ENCODE measurements around the gene RNF150. TPM values are rescaled to one million over a fixed set of nuclear protein-coding genes. Genes with fewer than 3 reads are reported as not detected.

Gene RNF150
- total RNA-seq, 4 donors from 2014 or later = 33.1 to 53.3 (median 43.6) TPM

DNA sequence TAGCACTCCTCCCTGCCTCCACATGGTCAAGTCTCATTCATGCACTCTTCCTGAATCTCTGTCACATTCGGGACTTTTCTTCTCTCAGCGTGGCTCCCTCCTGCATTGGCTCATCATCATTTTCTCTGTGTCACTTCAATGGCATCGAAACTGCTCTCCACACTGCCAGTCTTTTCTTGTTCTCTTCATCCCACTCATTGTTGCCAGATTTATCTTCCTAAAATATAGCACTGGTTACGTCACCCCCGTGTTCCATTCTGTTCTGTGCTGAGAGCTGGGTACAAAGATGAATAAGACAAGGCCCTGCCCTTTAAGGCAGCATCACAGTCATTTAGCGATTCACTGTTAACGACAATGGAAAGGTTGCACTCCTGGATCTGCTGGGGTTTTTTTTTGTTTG is 202.7 kb downstream of the RNF150 start:
- Histone ChIP-seq H3K27ac (replicated peaks in 1 of 4) (peak overlapping the region in 2 of 4 donors; percentile 61 to 66), H3K4me3 (no peak overlapping the region), H3K36me3 (peaks cover 0 to 1% (median 0%) of the 10 kb centered on the region in 4 donors), H3K4me1 (peaks cover 29 to 56% (median 48%) of the 10 kb centered on the region in 4 donors), H3K27me3 (no peaks in the 10 kb centered on the region), H3K9me3 (no peaks in the 10 kb centered on the region)
- WGBS = 52% methylated on average over 7 of the region's 7 CpGs
- no peak for DNase-seq (ENCODE audit: extremely low spot score)
- no peak for TF ChIP-seq POLR2A (IDR thresholded peaks at IDR 0.05; ENCODE audit: low read depth)
- TF ChIP-seq POLR2AphosphoS5 (IDR thresholded peaks at IDR 0.05) = peak; percentile 37 to 68
- TF ChIP-seq, protein P1, sequence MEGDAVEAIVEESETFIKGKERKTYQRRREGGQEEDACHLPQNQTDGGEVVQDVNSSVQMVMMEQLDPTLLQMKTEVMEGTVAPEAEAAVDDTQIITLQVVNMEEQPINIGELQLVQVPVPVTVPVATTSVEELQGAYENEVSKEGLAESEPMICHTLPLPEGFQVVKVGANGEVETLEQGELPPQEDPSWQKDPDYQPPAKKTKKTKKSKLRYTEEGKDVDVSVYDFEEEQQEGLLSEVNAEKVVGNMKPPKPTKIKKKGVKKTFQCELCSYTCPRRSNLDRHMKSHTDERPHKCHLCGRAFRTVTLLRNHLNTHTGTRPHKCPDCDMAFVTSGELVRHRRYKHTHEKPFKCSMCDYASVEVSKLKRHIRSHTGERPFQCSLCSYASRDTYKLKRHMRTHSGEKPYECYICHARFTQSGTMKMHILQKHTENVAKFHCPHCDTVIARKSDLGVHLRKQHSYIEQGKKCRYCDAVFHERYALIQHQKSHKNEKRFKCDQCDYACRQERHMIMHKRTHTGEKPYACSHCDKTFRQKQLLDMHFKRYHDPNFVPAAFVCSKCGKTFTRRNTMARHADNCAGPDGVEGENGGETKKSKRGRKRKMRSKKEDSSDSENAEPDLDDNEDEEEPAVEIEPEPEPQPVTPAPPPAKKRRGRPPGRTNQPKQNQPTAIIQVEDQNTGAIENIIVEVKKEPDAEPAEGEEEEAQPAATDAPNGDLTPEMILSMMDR (IDR thresholded peaks at IDR 0.05) = no peak
- TF ChIP-seq EP300 (IDR thresholded peaks at IDR 0.05) = peak; percentile 50
- intact Hi-C loops (cut with DNase I) = no loop called here

DNA sequence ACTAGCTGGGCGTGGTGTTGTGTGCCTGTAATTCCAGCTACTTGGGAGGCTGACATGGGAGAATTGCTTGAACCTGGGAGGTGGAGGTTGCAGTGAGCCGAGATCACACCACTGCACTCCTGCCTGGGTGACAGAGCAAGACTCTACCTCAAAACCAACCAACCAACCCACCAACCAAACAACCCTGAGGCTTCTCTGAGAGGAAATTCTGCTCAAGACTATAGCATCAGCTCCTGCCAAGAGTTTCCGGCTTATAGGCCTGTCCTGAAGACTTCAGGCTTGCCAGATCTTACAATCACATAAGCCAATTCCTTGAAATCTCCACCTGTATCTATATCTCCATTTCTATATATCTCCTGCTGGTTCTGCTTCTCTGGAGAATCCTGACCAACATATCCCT is 203.3 kb downstream of the RNF150 start:
- no peaks in the 10 kb centered on the region for H3K9me3 ChIP-seq
- no peak for DNase-seq (ENCODE audit: extremely low spot score)
- no peak for TF ChIP-seq POLR2A (IDR thresholded peaks at IDR 0.05; ENCODE audit: low read depth)
- TF ChIP-seq, protein P1 (IDR thresholded peaks at IDR 0.05) = no peak
- no peak for TF ChIP-seq EP300 (IDR thresholded peaks at IDR 0.05)
- TF ChIP-seq POLR2AphosphoS5 (IDR thresholded peaks at IDR 0.05) = no peak
- no peak overlapping the region for H3K4me3 ChIP-seq
- 100% methylated on average over 2 of the region's 3 CpGs for WGBS
- peaks cover 0 to 6% (median 0%) of the 10 kb centered on the region in 4 donors for H3K36me3 ChIP-seq
- no peaks in the 10 kb centered on the region for H3K27me3 ChIP-seq
- intact Hi-C loops (cut with DNase I) = no loop called here
- peaks cover 31 to 56% (median 48%) of the 10 kb centered on the region in 4 donors for H3K4me1 ChIP-seq
- peak overlapping the region in 2 of 4 donors; percentile 61 to 66 for H3K27ac ChIP-seq (replicated peaks in 1 of 4)

DNA sequence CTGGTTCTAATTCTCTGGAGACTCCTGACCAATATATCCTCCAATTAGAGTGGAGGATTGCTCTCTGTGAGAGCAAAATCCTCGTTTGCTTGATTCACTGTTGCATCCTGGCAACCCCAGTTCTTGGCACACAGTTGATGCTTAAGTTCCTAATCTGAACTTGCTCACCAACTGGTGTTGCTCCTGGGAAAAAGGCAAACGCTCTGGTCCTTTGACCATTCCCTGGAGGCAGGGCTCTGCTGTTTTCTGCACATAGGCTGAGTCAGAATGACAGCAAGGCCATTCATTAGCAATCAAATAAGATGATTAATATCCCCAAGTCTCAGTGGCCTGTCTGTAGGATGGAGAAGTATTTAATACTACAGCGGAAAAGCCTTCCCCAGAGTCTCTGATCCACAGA is 204.4 kb downstream of the RNF150 start:
- no peaks in the 10 kb centered on the region for H3K27me3 ChIP-seq
- peaks cover 23 to 50% (median 41%) of the 10 kb centered on the region in 4 donors for H3K4me1 ChIP-seq
- DNase-seq (ENCODE audit: extremely low spot score) = no peak
- peaks cover 0 to 10% (median 2%) of the 10 kb centered on the region in 4 donors for H3K36me3 ChIP-seq
- WGBS = 35% methylated on average over 3 of the region's 3 CpGs
- H3K9me3 ChIP-seq = no peaks in the 10 kb centered on the region
- intact Hi-C loops (cut with DNase I) = loop anchor here (10.0 kb wide), 1 partner anchor 64 kb away; no protein-coding TSS in a partner anchor
- H3K27ac ChIP-seq (replicated peaks in 1 of 4) = peak overlapping the region in 1 of 4 donors; percentile 6
- TF ChIP-seq POLR2A (IDR thresholded peaks at IDR 0.05; ENCODE audit: low read depth) = no peak
- no peak for TF ChIP-seq EP300 (IDR thresholded peaks at IDR 0.05)
- H3K4me3 ChIP-seq = no peak overlapping the region

DNA sequence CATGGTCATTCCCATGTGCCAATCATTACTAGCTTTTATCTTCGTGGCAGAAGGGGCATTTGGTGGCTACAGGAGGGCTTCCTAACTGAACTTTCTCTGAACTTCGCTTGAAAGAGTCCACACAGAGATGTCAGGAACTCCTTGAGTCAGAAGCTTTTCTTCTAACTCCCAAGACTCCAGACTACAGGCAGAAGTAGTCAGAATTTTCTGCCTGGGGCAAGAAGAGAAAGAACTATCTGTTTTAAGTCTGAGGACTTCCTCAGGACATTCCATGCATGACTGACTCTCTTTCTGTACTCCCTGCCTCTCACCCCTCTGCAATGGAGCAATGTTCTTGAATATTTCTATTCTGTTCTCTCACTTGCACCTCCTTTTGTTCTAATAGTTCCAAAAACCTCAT is 206.6 kb downstream of the RNF150 start:
- no peaks in the 10 kb centered on the region for H3K27me3 ChIP-seq
- TF ChIP-seq, protein P1 (IDR thresholded peaks at IDR 0.05) = no peak
- no peak for TF ChIP-seq EP300 (IDR thresholded peaks at IDR 0.05)
- TF ChIP-seq POLR2AphosphoS5 (IDR thresholded peaks at IDR 0.05) = no peak
- no peak for TF ChIP-seq POLR2A (IDR thresholded peaks at IDR 0.05; ENCODE audit: low read depth)
- no peak for DNase-seq (ENCODE audit: extremely low spot score)
- H3K9me3 ChIP-seq = no peaks in the 10 kb centered on the region
- H3K36me3 ChIP-seq = peaks cover 0 to 10% (median 2%) of the 10 kb centered on the region in 4 donors
- peaks cover 17 to 39% (median 34%) of the 10 kb centered on the region in 4 donors for H3K4me1 ChIP-seq
- WGBS = 79% methylated on average over 2 of the region's 2 CpGs
- intact Hi-C loops (cut with DNase I) = loop anchor here (10.0 kb wide), 1 partner anchor 62 kb away; no protein-coding TSS in a partner anchor
- H3K27ac ChIP-seq (replicated peaks in 1 of 4) = peak overlapping the region; percentile 53 to 55 (median 55)
- no peak overlapping the region for H3K4me3 ChIP-seq

DNA sequence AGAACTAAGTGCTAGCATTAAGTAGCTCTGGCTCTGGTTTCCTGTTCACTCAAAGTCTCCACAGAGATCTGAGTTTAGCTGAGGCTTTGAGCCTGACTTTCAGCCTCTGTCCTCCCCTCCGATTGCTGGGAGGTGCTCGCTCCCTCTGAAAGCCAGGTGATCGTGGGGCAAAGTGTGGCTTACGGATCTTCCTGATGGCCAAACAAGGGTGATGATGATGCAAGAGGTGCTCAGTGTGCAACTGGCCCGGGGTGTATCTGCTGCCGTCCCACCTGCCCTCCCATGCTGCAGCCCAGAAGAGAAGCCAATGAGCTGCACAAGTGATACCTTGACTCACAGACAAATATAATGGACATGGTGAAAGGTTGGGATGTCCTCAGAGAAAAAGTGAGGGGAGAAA is 207.9 kb downstream of the RNF150 start:
- H3K9me3 ChIP-seq = no peaks in the 10 kb centered on the region
- H3K27ac ChIP-seq (replicated peaks in 1 of 4) = peak overlapping the region in 1 of 4 donors; percentile 22
- intact Hi-C loops (cut with DNase I) = loop anchor here (10.0 kb wide), 1 partner anchor 61 kb away; no protein-coding TSS in a partner anchor
- no peak for TF ChIP-seq POLR2A (IDR thresholded peaks at IDR 0.05; ENCODE audit: low read depth)
- TF ChIP-seq POLR2AphosphoS5 (IDR thresholded peaks at IDR 0.05) = no peak
- TF ChIP-seq, protein P1 (IDR thresholded peaks at IDR 0.05) = no peak
- TF ChIP-seq EP300 (IDR thresholded peaks at IDR 0.05) = no peak
- peaks cover 12 to 30% (median 27%) of the 10 kb centered on the region in 4 donors for H3K4me1 ChIP-seq
- H3K4me3 ChIP-seq = no peak overlapping the region
- 92% methylated on average over 4 of the region's 6 CpGs for WGBS
- H3K27me3 ChIP-seq = no peaks in the 10 kb centered on the region
- DNase-seq (ENCODE audit: extremely low spot score) = no peak
- H3K36me3 ChIP-seq = peaks cover 0 to 10% (median 2%) of the 10 kb centered on the region in 4 donors
